Motor neuron (in vitro differentiated cells): ENCODE results near the gene CERT1. TPM values are rescaled to one million over a fixed set of nuclear protein-coding genes. Genes with fewer than 3 reads are reported as not detected.
"Not testable (repeated sequence)": the region's sequence is repeated elsewhere in the genome, so short reads cannot be mapped to it uniquely, and the experiment has no call there.

Experiments
- ATAC-seq, 8 experiments: fragments of 200-7000 bp; cut with Tn5 transposase; replicated peaks in 6 of 8; 2 replicates each; pipeline ENCODE4 v1.8.0; 2021; ENCODE audit warnings: mild to moderate bottlenecking in 8 of 8, moderate library complexity in 8 of 8
- H3K27ac ChIP-seq, 2 donors: fragments of 250-450 bp; sonication (Bioruptor Pico); 2 replicates each; pipeline ENCODE4 v1.9.0; 2021; ENCODE audit warnings: antibody characterized with exemption in 2 of 2, mild to moderate bottlenecking in 2 of 2, moderate library complexity in 1 of 2
- H3K4me1 ChIP-seq, 2 donors: fragments of 250-450 bp; sonication (Bioruptor Pico); replicated peaks in 1 of 2; 2 replicates each; pipeline ENCODE4 v1.6.1; 2021; ENCODE audit warnings: antibody characterized with exemption in 2 of 2, mild to moderate bottlenecking in 2 of 2, moderate library complexity in 1 of 2
- H3K4me3 ChIP-seq, 5 donors: fragments of 250-450 bp; sonication (Bioruptor Pico); 2 replicates each; pipeline ENCODE4 v1.9.0; 2021; ENCODE audit warnings: antibody characterized with exemption in 5 of 5, mild to moderate bottlenecking in 5 of 5, moderate library complexity in 4 of 5
- WGBS, 10 experiments: fragments of 450-650 bp; shearing (Covaris generic); methylation state at CpG; one replicate each; pipeline ENCODE4 v1.0.0; 2022; 5-methylcytosine and 5-hydroxymethylcytosine counted together
- in situ Hi-C, 9 experiments: fragments of 400-800 bp; cut with MboI; loops; one replicate each; pipeline ENCODE4 v1.15.0; 2021; ENCODE audit warnings: low sequenced_read_pairs in 9 of 9, low pct_unique_long_range_greater_than_20kb in 2 of 9; ENCODE audit not compliant: unreplicated experiment in 9 of 9
- total RNA-seq, 8 experiments: library from RNA; unstranded; fragments of 300-600 nt; gene quantifications; 2 replicates each; pipeline versions ENCODE4 v1.2.3 to v1.2.4, GENCODE V29; 2022

Gene CERT1, protein sequence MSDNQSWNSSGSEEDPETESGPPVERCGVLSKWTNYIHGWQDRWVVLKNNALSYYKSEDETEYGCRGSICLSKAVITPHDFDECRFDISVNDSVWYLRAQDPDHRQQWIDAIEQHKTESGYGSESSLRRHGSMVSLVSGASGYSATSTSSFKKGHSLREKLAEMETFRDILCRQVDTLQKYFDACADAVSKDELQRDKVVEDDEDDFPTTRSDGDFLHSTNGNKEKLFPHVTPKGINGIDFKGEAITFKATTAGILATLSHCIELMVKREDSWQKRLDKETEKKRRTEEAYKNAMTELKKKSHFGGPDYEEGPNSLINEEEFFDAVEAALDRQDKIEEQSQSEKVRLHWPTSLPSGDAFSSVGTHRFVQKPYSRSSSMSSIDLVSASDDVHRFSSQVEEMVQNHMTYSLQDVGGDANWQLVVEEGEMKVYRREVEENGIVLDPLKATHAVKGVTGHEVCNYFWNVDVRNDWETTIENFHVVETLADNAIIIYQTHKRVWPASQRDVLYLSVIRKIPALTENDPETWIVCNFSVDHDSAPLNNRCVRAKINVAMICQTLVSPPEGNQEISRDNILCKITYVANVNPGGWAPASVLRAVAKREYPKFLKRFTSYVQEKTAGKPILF
- total RNA-seq: 10 to 100 TPM; 15.4 to 28.0 (median 22.4) TPM

DNA sequence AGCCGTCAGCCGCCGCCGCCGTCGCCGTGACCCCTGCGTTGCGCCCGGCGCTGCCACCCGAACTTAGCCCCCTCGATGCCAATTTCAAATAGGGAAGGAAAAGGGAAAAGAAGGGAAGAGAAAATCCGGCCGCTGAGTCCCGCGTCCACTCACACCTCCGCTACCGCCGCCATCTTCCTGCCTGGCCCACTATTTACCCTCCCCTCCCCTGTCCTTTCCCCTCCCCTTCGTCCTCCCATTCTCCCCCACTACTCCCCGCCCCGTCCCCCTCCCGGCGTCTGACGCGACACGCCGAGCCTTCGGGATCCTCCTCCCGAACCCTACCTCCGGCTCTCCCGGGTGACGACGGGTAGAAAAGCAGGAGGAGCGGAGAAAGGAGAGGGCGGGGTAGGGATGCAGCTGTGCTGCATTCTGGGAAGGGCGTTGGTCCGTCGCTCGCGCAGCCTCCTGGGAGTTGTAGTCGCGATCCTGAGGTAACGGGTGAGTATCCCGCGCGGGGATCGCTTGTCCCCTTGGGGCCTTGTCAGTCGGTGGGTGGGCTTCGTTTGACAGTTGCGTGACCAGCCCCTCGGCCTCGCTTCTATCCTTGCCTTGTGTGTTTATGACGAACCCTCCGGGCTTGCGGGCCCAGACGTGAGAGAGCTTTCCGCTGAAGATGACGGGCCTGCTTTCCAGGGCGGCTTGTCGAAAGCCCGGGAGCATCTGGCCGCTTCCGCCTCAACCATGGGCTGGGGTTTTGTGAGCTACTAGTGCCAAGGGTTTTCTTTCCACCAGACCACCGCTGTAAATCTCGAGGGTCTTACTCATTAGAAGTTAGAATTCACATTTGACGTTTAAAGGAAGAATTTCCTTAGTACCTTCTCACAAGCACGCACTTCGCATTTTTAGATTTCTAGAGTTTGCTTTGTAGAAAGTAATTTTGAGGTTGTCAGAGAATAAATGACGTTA is at the start of gene CERT1, which contains the start of gene POLK:
Gene CERT1, minus strand, starts transcription at position 195 of the 948 bp plus-strand sequence. CDS start 422 bp downstream, outside the sequence.
Gene POLK, plus strand, starts transcription at position 457 of the 948 bp plus-strand sequence.
- Histone ChIP-seq H3K4me1 (peaks cover 4 to 15% of the 10 kb centered on the region in 2 donors), H3K27ac (peak within 1 kb of the TSS; percentile 76 to 89), H3K4me3 (peak within 1 kb of the TSS; percentile 63 to 94 (median 81))
- 0 to 28% (median 5%) methylated on average over 1 to 12 of the region's 71 CpGs for WGBS, 10 experiments
- in situ Hi-C loops: no loop called here
- ATAC-seq: peak; percentile 91 to 97 (median 95)

DNA sequence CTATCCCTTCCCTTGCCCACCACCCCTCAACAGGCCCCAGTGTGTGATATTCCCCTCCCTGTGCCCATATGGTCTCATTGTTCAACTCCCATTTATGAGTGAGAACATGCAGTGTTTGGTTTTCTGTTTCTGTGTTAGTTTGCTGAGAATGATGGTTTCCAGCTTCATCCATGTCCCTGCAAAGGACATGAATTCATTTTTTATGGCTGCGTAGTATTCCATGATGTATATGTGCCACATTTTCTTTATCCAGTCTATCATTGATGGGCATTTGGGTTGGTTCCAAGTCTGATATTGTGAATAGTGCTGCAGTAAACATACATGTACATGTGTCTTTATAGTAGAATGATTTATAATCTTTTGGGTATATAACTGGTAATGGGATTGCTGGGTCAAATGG is 49.2 kb upstream of the CERT1 start:
- ATAC-seq, H3K4me3 ChIP-seq, H3K27ac ChIP-seq, H3K4me1 ChIP-seq, in situ Hi-C loops: not testable (repeated sequence)
- 83 to 100% (median 100%) methylated on average over 1 of the region's 1 CpG; no CpG with 5 or more reads in 5 of the 10 experiments for WGBS, 10 experiments

DNA sequence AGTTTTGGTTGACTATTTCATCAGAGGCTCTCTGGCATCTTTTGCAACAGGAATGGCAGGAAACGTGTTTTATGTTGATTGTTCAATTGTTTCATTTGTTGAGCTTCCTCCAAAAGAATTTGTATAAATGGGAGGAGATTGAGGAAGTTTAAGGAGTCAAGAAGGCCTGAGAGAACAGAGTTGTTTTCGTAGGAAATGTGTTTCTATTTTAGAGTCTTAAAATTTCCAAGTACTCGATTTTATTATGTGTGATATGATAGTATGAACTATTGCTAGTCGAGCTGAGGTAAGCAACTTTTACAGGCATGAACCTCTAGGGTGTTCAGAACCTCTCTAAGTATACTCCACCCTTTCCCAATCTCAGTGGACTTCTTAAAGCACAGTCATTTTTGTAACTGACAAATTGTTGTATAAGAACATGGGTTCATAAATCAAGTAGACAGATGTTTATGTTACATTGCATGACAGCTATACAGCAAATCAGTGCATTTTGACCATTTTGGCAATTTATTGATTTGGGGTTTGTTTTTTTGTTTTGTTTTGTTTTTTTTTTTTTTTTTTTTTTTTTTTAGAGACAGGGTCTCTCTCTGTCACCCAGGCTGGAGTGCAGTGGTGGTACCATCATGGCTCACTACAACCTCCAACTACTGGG is 47.7 kb upstream of the CERT1 start:
- no peak overlapping the region for H3K27ac ChIP-seq
- in situ Hi-C loops: no loop called here
- H3K4me1 ChIP-seq: no peaks in the 10 kb centered on the region
- H3K4me3 ChIP-seq: no peak overlapping the region
- ATAC-seq: peak in 1 of 8 experiments; percentile 29
- 13 to 100% (median 86%) methylated on average over 1 to 4 of the region's 4 CpGs for WGBS, 10 experiments

DNA sequence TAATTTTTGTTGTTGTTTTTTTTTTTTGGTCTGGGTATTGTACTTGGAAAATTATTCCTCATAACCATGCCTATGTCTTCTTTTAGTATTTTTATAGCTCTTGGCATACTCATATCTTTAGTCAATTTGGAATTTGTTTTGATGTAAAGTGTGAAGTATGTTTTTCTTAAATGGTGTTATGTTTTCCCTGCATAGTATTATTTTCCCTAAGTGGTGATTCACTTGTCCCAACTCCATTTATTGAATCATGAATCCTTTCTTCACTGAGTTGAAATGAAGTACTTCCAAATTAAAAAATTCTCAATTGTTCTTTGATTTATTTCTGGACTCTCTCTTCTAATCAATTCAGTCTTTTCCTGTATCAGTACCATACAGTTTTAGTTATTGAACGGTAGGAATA is 46.8 kb upstream of the CERT1 start:
- in situ Hi-C loops: no loop called here
- WGBS, 10 experiments: 90 to 100% (median 100%) methylated on average over 1 of the region's 1 CpG; no CpG with 5 or more reads in 2 of the 10 experiments
- H3K4me1 ChIP-seq: no peaks in the 10 kb centered on the region
- H3K4me3 ChIP-seq: no peak overlapping the region
- no peak overlapping the region for H3K27ac ChIP-seq
- ATAC-seq: no peak

DNA sequence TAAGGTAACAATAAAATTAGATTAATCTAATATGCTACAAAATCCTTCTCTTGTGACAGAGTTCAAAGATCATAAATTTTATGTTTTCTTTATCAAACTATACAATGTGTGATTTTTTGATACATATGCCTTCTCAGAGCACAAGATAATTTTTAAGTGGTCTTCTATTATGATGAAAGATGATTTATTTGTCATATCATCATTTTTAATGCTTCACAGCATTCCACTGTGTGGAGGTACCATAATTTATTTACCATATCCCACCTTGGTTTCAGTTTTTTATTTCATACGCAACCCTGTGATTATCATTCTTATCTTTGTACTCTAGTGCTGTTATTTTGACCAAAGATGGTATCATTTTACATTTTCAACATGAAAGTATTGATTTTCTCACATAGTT is 41.9 kb upstream of the CERT1 start:
- H3K4me3 ChIP-seq: no peak overlapping the region
- H3K4me1 ChIP-seq: no peaks in the 10 kb centered on the region
- 83 to 100% (median 100%) methylated on average over 1 of the region's 1 CpG; no CpG with 5 or more reads in 3 of the 10 experiments for WGBS, 10 experiments
- no peak for ATAC-seq
- in situ Hi-C loops: no loop called here
- no peak overlapping the region for H3K27ac ChIP-seq

DNA sequence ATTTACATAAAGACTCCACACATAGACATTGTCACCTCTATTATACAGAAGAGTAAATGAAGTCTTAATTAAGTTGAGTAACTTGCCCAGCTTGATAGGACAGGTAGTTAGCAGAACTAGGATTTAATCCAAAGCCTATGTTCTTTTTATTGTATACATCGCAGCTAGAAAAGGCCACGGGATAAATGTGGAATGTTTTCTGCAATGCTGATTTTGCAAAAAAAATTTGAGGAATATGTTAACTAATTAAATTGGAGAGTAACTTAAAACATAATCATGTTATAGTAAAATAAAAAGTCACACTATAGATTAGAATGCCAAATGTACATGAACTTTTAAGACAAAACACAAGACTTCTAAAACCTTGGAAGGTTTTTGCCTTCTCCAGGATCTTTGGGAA is 41.3 kb upstream of the CERT1 start:
- no peak for ATAC-seq
- in situ Hi-C loops: no loop called here
- 93 to 100% (median 100%) methylated on average over 1 to 2 of the region's 2 CpGs; no CpG with 5 or more reads in 4 of the 10 experiments for whole genome bisulfite sequencing, 10 experiments
- no peak overlapping the region for H3K27ac ChIP-seq
- H3K4me1 ChIP-seq: no peaks in the 10 kb centered on the region
- H3K4me3 ChIP-seq: no peak overlapping the region

DNA sequence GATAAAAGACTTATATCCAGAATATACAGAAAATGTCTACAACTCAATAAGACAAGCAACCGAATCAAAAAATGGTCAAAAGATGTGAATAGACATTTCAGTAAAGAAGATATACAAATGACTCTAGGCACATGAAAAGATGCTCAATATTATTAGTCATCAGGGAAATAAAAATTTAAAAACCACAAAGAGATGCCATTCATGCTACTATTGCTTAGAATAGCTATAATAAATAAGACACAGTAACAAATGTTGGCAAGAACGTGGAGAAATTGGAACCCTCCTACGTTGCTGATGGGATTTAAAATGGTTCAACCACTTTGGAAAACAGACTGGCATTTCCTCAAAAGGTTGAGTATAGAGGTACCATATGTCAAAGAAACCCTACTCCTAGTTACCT is 40.0 kb upstream of the CERT1 start:
- Histone ChIP-seq H3K4me1 (no peaks in the 10 kb centered on the region), H3K27ac (no peak overlapping the region), H3K4me3 (no peak overlapping the region)
- in situ Hi-C loops: no loop called here
- WGBS, 10 experiments: 39 to 100% (median 75%) methylated on average over 1 to 3 of the region's 3 CpGs; no CpG with 5 or more reads in 1 of the 10 experiments
- ATAC-seq: no peak

DNA sequence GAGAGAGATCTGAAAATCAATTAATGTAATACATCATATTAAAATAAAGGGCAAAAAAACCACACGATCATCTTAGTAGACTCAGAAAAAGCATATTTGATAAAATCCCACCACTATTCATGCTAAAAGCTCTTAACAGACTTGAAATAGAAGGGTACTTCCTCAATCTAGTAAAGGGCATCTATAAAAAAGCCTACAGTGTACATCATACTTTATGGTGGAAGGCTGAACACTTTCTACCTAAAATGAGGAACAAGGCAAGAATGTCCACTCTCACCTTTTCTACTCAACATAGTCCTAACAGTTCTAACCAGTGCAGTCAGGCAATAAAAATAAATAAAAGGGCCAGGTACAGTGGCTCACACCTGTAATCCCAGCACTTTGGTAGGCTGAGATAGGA is 39.2 kb upstream of the CERT1 start:
- H3K4me1 ChIP-seq: no peaks in the 10 kb centered on the region
- in situ Hi-C loops: no loop called here
- WGBS, 10 experiments: 100% methylated on average over 1 of the region's 1 CpG; no CpG with 5 or more reads in 3 of the 10 experiments
- no peak for ATAC-seq
- no peak overlapping the region for H3K27ac ChIP-seq
- no peak overlapping the region for H3K4me3 ChIP-seq

DNA sequence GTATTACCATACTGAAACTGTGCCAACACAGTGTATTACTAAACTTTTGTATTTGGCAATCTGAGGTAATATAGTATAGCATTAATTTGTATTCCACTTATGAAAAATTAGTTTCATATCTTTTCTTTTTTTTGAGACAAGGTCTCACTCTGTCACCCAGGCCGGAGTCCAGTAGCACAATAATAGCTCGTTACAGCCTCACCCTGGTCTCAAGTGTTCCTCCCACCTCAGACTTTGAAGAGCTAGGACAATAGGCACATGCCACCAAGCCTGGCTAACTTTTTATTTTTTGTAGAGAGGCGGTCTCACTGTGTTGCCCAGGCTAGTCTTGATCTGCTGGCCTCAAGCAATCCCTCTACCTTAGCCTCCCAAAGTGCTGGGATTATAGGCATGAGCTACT is 36.4 kb upstream of the CERT1 start:
- H3K27ac ChIP-seq: no peak overlapping the region
- H3K4me1 ChIP-seq: no peaks in the 10 kb centered on the region
- no peak overlapping the region for H3K4me3 ChIP-seq
- no peak for ATAC-seq
- in situ Hi-C loops: no loop called here
- 67 to 100% (median 93%) methylated on average over 1 to 3 of the region's 3 CpGs; no CpG with 5 or more reads in 2 of the 10 experiments for WGBS, 10 experiments

DNA sequence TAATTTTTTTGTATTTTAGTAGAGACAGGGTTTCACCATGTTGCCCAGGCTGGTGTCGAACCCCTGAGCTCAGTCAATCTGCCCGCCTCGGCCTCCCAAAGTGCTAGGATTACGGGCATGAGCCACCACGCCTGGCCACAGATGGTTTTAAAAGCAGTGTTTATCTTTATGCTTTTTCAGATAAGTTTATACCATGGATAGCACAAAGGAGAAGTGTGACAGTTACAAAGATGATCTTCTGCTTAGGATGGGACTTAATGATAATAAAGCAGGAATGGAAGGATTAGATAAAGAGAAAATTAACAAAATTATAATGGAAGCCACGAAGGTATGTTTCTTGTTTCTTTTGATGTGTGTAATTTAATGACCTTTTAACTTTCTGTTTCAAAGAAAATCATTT is 35.4 kb upstream of the CERT1 start:
- Histone ChIP-seq H3K4me1 (no peaks in the 10 kb centered on the region), H3K4me3 (no peak overlapping the region), H3K27ac (no peak overlapping the region)
- 88 to 100% (median 93%) methylated on average over 1 to 6 of the region's 6 CpGs; no CpG with 5 or more reads in 1 of the 10 experiments for WGBS, 10 experiments
- in situ Hi-C loops: no loop called here
- no peak for ATAC-seq

DNA sequence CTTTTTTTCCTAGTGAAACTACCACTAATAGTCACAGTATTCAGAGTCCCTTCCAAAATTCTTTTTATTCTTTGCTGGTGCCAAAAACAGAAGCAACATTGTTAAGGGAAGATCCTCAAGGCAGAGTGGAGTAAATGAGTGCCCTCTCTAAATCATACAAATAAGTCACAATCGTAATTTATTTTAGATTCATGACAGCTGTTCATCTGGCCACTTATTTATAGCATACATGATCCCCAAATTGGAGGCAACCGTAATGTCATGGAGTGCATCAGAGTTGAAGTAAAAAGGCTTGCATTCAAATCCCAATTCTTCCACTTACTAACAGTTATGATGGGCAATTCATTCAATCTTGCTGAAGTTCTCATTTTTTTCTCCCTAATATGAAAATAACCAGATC is 33.7 kb upstream of the CERT1 start:
- in situ Hi-C loops: no loop called here
- H3K4me1 ChIP-seq: no peaks in the 10 kb centered on the region
- WGBS, 10 experiments: 11 to 100% (median 80%) methylated on average over 1 to 2 of the region's 2 CpGs; no CpG with 5 or more reads in 3 of the 10 experiments
- H3K4me3 ChIP-seq: no peak overlapping the region
- H3K27ac ChIP-seq: no peak overlapping the region
- ATAC-seq: no peak

DNA sequence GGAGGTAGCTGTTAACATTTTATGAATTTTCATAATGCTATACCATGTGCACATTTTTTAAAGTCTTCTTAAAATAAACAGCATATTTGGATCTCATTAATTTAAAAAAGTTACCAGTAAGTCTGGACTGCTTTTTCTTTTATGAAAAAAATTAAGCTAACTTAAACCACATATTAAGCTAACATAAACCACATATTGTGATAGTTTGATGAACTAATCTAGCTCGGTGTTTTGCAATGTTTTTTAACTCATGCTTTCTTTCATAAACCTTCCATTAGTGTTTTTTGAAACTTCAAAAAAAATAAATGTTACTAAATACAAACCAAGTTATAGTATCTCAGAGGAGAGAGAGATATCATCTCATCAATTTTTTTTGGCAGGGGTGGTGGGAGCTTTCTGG is 26.8 kb upstream of the CERT1 start:
- 17 to 100% (median 100%) methylated on average over 1 of the region's 1 CpG; no CpG with 5 or more reads in 1 of the 10 experiments for WGBS, 10 experiments
- Histone ChIP-seq H3K4me1 (peaks cover 0 to 3% of the 10 kb centered on the region in 2 donors), H3K27ac (no peak overlapping the region), H3K4me3 (no peak overlapping the region)
- in situ Hi-C loops: no loop called here
- no peak for ATAC-seq
